ENCODE results near the gene ACACA.

Gene ACACA

GRCh38 chr17:37368577-37368976 lies 38.1 kb downstream of the ACACA start:
- CTCF ChIA-PET = interaction anchor here (0.7 to 1.3 kb wide), 2 partner anchors 29 to 129 kb away, joined by 3 read pairs; no protein-coding TSS in a partner anchor
- Histone ChIP-seq H3K9me3 (ENCODE audit: control insufficient read depth, insufficient read depth, low read depth, low read length) (no peaks in the 10 kb centered on the region), H3K4me1 (ENCODE audit: control insufficient read depth, insufficient read depth, low read length) (no peaks in the 10 kb centered on the region; the same call in 1 of the 2 replicates), H3K4me3 (ENCODE audit: low read depth, low read length) (no peak overlapping the region), H3K36me3 (ENCODE audit: control insufficient read depth in 2 of 2, insufficient read depth in 1 of 2, low read length in 2 of 2) (no peaks in the 10 kb centered on the region; a peak in 1 of 3 replicates), H3K27ac (ENCODE audit: extremely low read depth, low read depth, low read length) (no peak overlapping the region)
- POLR2A ChIA-PET = interaction anchor here (0.8 kb wide), 1 partner anchor 9 kb away, joined by 3 read pairs; no protein-coding TSS in a partner anchor
- TF ChIP-seq ZNF423 (tag by site-specific recombination; IDR thresholded peaks at IDR 0.05) (no peak), ZBTB20 (tag by site-specific recombination; IDR thresholded peaks at IDR 0.05) (peak; percentile 47; the same call in 1 of the 2 replicates), ZNF433 (tag by site-specific recombination; IDR thresholded peaks at IDR 0.05; ENCODE audit: low read depth) (no peak), ZNF561 (tag by site-specific recombination; IDR thresholded peaks at IDR 0.05; ENCODE audit: borderline replicate concordance) (no peak), ZFP41 (tag by site-specific recombination; IDR thresholded peaks at IDR 0.05; ENCODE audit: borderline replicate concordance) (no peak), ZNF521 (tag by site-specific recombination; IDR thresholded peaks at IDR 0.05) (no peak), ZNF311 (tag by site-specific recombination; IDR thresholded peaks at IDR 0.05; ENCODE audit: borderline replicate concordance) (no peak), ZSCAN30 (tag by site-specific recombination; IDR thresholded peaks at IDR 0.05) (no peak), ZNF350 (tag by site-specific recombination; IDR thresholded peaks at IDR 0.05) (no peak)
- TF ChIP-seq, protein P1, sequence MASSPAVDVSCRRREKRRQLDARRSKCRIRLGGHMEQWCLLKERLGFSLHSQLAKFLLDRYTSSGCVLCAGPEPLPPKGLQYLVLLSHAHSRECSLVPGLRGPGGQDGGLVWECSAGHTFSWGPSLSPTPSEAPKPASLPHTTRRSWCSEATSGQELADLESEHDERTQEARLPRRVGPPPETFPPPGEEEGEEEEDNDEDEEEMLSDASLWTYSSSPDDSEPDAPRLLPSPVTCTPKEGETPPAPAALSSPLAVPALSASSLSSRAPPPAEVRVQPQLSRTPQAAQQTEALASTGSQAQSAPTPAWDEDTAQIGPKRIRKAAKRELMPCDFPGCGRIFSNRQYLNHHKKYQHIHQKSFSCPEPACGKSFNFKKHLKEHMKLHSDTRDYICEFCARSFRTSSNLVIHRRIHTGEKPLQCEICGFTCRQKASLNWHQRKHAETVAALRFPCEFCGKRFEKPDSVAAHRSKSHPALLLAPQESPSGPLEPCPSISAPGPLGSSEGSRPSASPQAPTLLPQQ (tag by site-specific recombination; IDR thresholded peaks at IDR 0.05) = peak; percentile 67
- TF ChIP-seq, protein P2, sequence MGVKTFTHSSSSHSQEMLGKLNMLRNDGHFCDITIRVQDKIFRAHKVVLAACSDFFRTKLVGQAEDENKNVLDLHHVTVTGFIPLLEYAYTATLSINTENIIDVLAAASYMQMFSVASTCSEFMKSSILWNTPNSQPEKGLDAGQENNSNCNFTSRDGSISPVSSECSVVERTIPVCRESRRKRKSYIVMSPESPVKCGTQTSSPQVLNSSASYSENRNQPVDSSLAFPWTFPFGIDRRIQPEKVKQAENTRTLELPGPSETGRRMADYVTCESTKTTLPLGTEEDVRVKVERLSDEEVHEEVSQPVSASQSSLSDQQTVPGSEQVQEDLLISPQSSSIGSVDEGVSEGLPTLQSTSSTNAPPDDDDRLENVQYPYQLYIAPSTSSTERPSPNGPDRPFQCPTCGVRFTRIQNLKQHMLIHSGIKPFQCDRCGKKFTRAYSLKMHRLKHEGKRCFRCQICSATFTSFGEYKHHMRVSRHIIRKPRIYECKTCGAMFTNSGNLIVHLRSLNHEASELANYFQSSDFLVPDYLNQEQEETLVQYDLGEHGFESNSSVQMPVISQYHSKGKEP (tag by site-specific recombination; IDR thresholded peaks at IDR 0.05) = no peak

GRCh38 chr17:37365589-37365988 lies 41.0 kb downstream of the ACACA start:
- POLR2A ChIA-PET = no interaction called here
- no peak for TF ChIP-seq ZBTB17 (tag by site-specific recombination; IDR thresholded peaks at IDR 0.05)
- TF ChIP-seq ZNF335 (tag by site-specific recombination; conservative IDR thresholded peaks at IDR 0.05) = no peak
- no peak for TF ChIP-seq ZNF132 (tag by site-specific recombination; IDR thresholded peaks at IDR 0.05; ENCODE audit: borderline replicate concordance)
- TF ChIP-seq ZNF707 (tag by site-specific recombination; IDR thresholded peaks at IDR 0.05) = no peak
- no peak for TF ChIP-seq ZBTB11 (tag by site-specific recombination; conservative IDR thresholded peaks at IDR 0.05; ENCODE audit: low read depth)
- TF ChIP-seq, protein P3, sequence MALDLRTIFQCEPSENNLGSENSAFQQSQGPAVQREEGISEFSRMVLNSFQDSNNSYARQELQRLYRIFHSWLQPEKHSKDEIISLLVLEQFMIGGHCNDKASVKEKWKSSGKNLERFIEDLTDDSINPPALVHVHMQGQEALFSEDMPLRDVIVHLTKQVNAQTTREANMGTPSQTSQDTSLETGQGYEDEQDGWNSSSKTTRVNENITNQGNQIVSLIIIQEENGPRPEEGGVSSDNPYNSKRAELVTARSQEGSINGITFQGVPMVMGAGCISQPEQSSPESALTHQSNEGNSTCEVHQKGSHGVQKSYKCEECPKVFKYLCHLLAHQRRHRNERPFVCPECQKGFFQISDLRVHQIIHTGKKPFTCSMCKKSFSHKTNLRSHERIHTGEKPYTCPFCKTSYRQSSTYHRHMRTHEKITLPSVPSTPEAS (tag by site-specific recombination; IDR thresholded peaks at IDR 0.05) = no peak
- TF ChIP-seq GLIS1 (tag by site-specific recombination; IDR thresholded peaks at IDR 0.05) = no peak
- TF ChIP-seq, protein P4, sequence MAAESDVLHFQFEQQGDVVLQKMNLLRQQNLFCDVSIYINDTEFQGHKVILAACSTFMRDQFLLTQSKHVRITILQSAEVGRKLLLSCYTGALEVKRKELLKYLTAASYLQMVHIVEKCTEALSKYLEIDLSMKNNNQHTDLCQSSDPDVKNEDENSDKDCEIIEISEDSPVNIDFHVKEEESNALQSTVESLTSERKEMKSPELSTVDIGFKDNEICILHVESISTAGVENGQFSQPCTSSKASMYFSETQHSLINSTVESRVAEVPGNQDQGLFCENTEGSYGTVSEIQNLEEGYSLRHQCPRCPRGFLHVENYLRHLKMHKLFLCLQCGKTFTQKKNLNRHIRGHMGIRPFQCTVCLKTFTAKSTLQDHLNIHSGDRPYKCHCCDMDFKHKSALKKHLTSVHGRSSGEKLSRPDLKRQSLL (tag by site-specific recombination; IDR thresholded peaks at IDR 0.05) = no peak
- no peak for TF ChIP-seq ZNF169 (tag by site-specific recombination; IDR thresholded peaks at IDR 0.05)
- no peak for TF ChIP-seq KLF9 (tag by site-specific recombination; IDR thresholded peaks at IDR 0.05; ENCODE audit: low read depth)
- TF ChIP-seq PRDM1 (tag by site-specific recombination; IDR thresholded peaks at IDR 0.05) = no peak
- TF ChIP-seq SCRT1 (tag by site-specific recombination; IDR thresholded peaks at IDR 0.05; ENCODE audit: borderline replicate concordance) = no peak
- Histone ChIP-seq H3K4me3 (ENCODE audit: low read depth, low read length) (no peak overlapping the region), H3K4me1 (ENCODE audit: control insufficient read depth, insufficient read depth, low read length) (no peaks in the 10 kb centered on the region), H3K9me3 (ENCODE audit: control insufficient read depth, insufficient read depth, low read depth, low read length) (no peaks in the 10 kb centered on the region), H3K36me3 (ENCODE audit: control insufficient read depth in 2 of 2, insufficient read depth in 1 of 2, low read length in 2 of 2) (no peaks in the 10 kb centered on the region; a peak in 1 of 3 replicates), H3K27ac (ENCODE audit: extremely low read depth, low read depth, low read length) (no peak overlapping the region)
- CTCF ChIA-PET = interaction anchor here (0.8 to 1.6 kb wide), 3 partner anchors 8 to 11 kb away, joined by 3 to 12 read pairs (median 4); no protein-coding TSS in a partner anchor

All from HEK293 (cell line).